HG02973 (cell line): ENCODE results near the gene ZMAT2.
"Not testable (repeated sequence)": the region's sequence is repeated elsewhere in the genome, so short reads cannot be mapped to it uniquely, and the experiment has no call there.

ENCODE experiments used
- ATAC-seq: cut with Tn5 transposase; IDR thresholded peaks from one replicate; pipeline ENCODE4 v1.9.1; 2021; ENCODE audit warnings: moderate library complexity; ENCODE audit not compliant: unreplicated experiment

ZMAT2 gene

GRCh38 chr5:140707812-140708211 is 7.6 kb downstream of the ZMAT2 start:
- ATAC-seq: no peak

- not testable (repeated sequence) for ATAC-seq
Measured at GRCh38 chr5:140708787-140709186, 8.5 kb downstream of the ZMAT2 start.

- ATAC-seq: peak; percentile 82
Measured at GRCh38 chr5:140710899-140711552, 10.8 kb downstream of the ZMAT2 start.

- no peak for ATAC-seq
Measured at GRCh38 chr5:140711794-140712193, 11.5 kb downstream of the ZMAT2 start.

- no peak for ATAC-seq
Measured at GRCh38 chr5:140713562-140714094, 13.4 kb downstream of the ZMAT2 start.

- ATAC-seq: not testable (repeated sequence)
Measured at GRCh38 chr5:140716238-140716637, 16.0 kb downstream of the ZMAT2 start.

GRCh38 chr5:140718266-140718592 is 18.0 kb downstream of the ZMAT2 start:
- no peak for ATAC-seq

- not testable (repeated sequence) for ATAC-seq
Measured at GRCh38 chr5:140720738-140721137, 20.5 kb downstream of the ZMAT2 start.

- not testable (repeated sequence) for ATAC-seq
Measured at GRCh38 chr5:140721395-140721794, 21.1 kb downstream of the ZMAT2 start.

- ATAC-seq: peak; percentile 96
Measured at GRCh38 chr5:140725799-140726471, 25.7 kb downstream of the ZMAT2 start.

GRCh38 chr5:140733098-140733497 is 32.9 kb downstream of the ZMAT2 start:
- no peak for ATAC-seq

GRCh38 chr5:140734354-140734753 is 34.1 kb downstream of the ZMAT2 start:
- no peak for ATAC-seq

GRCh38 chr5:140737486-140737885 is 37.2 kb downstream of the ZMAT2 start:
- ATAC-seq: no peak

GRCh38 chr5:140741967-140742366 is 41.7 kb downstream of the ZMAT2 start:
- no peak for ATAC-seq

- no peak for ATAC-seq
Measured at GRCh38 chr5:140753561-140753960, 53.3 kb downstream of the ZMAT2 start.
